A549 (cell line): Measurements from ENCODE around the gene NID2. TPM values are rescaled to one million over a fixed set of nuclear protein-coding genes. Genes with fewer than 3 reads are reported as not detected.

Experiments
- ATAC-seq, 2 experiments: fragments of 200-7000 bp in 1 of 2; fragments of >200 bp in 1 of 2; cut with Nextera tagmentation in 1 of 2; cut with Tn5 transposase in 1 of 2; 3 replicates each; pipeline versions ENCODE4 v1.8.0 to v1.9.1; 2018 to 2020; ENCODE audit warnings: mild to moderate bottlenecking in 1 of 2, moderate library complexity in 1 of 2
- CTCF ChIA-PET: fragments of 300-600 bp; sonication (Branson Sonifier 250); formaldehyde crosslinking; extraction: SDS; loops from one replicate; lab custom pipeline; 2021; ENCODE audit warnings: antibody characterized with exemption, inconsistent platforms; lab: Yijun Ruan, JAX
- POLR2A ChIA-PET: fragments of 350-600 bp; formaldehyde crosslinking; extraction: SDS; loops from one replicate; lab custom pipeline; 2021; ENCODE audit warnings: antibody characterized with exemption, inconsistent platforms; lab: Yijun Ruan, JAX
- DNase-seq, 2 experiments: peaks; one replicate each; pipeline versions ENCODE4 v3.0.0 to v3.0.0-alpha.2; 2011 to 2016; ENCODE audit warnings: low read depth in 1 of 2, low spot score in 1 of 2
- FAIRE-seq: peaks from 2 replicates; lab custom pipeline; 2011; peaks lifted over from hg19 to GRCh38; lab: Jason Lieb, UNC
- H3K27ac ChIP-seq, 2 experiments: fragments of >200 bp; sonication (Bioruptor Twin); formaldehyde crosslinking; 3 replicates each; pipeline ENCODE4 v1.5.1; 2016 to 2017
- H3K4me1 ChIP-seq: fragments of >200 bp; sonication (Bioruptor Twin); formaldehyde crosslinking; 3 replicates; pipeline ENCODE4 v1.6.1; 2016
- H3K4me2 ChIP-seq: fragments of >200 bp; sonication (Bioruptor Twin); formaldehyde crosslinking; 3 replicates; pipeline ENCODE4 v1.6.1; 2016
- H3K4me3 ChIP-seq: fragments of >200 bp; sonication (Bioruptor Twin); formaldehyde crosslinking; 3 replicates; pipeline ENCODE4 v1.5.1; 2016
- H3K9me3 ChIP-seq: fragments of >200 bp; sonication (Bioruptor Twin); formaldehyde crosslinking; 3 replicates; pipeline ENCODE4 v1.6.1; 2016
- EHF ChIP-seq: fragments of 250-450 bp; sonication (Bioruptor Pico); IDR thresholded peaks from 2 replicates; pipeline ENCODE4 v1.5.0; 2020; ENCODE audit warnings: mild to moderate bottlenecking
- EHMT2 ChIP-seq: fragments of 200-600 bp; sonication (generic); IDR thresholded peaks from 2 replicates; pipeline ENCODE4 v1.6.1; 2016; ENCODE audit warnings: antibody characterized with exemption, low read depth, mild to moderate bottlenecking, moderate library complexity
- GATA3 ChIP-seq: IDR thresholded peaks from 2 replicates; pipeline ENCODE4 v1.6.1; 2012; ENCODE audit warnings: borderline replicate concordance
- HOXB13 ChIP-seq: fragments of 250-450 bp; sonication (Bioruptor Pico); IDR thresholded peaks from 2 replicates; pipeline ENCODE4 v1.5.0; 2020; ENCODE audit warnings: low read depth, mild to moderate bottlenecking, moderate library complexity
- KDM1A ChIP-seq: fragments of 200-600 bp; sonication (generic); IDR thresholded peaks from 2 replicates; pipeline ENCODE4 v1.6.1; 2016; ENCODE audit warnings: low read depth, mild to moderate bottlenecking
- MAX ChIP-seq: IDR thresholded peaks from 2 replicates; pipeline ENCODE4 v1.6.1; 2012
- MYC ChIP-seq: IDR thresholded peaks from 2 replicates; pipeline ENCODE4 v1.6.1; 2012; ENCODE audit warnings: mild to moderate bottlenecking, inconsistent platforms, low read length, improper control_type of control experiment, borderline replicate concordance
- NFE2L2 ChIP-seq: fragments of 150-350 bp; conservative IDR thresholded peaks from 2 replicates; pipeline ENCODE4 v1.6.1; 2014; ENCODE audit warnings: low read length
- NR3C1 ChIP-seq: fragments of >200 bp; sonication (Bioruptor Twin); formaldehyde crosslinking; IDR thresholded peaks from 3 replicates; pipeline ENCODE4 v1.6.1; 2017
- RARB ChIP-seq: fragments of 250-450 bp; sonication (Bioruptor Pico); IDR thresholded peaks from 2 replicates; pipeline ENCODE4 v1.8.0; 2021; ENCODE audit warnings: mild to moderate bottlenecking, moderate library complexity
- REST ChIP-seq: fragments of 200-600 bp; sonication (generic); IDR thresholded peaks from 2 replicates; pipeline ENCODE4 v1.6.1; 2016; ENCODE audit warnings: antibody characterized with exemption, mild to moderate bottlenecking, moderate library complexity
- RFX5 ChIP-seq: fragments of 450-650 bp; IDR thresholded peaks from 2 replicates; pipeline ENCODE4 v1.7.1; 2014; ENCODE audit warnings: antibody characterized with exemption, mild to moderate bottlenecking, moderate library complexity
- RNF2 ChIP-seq: fragments of 200-600 bp; sonication (generic); IDR thresholded peaks from 2 replicates; pipeline ENCODE4 v1.6.1; 2016; ENCODE audit warnings: low read depth, mild to moderate bottlenecking, antibody characterized with exemption, moderate library complexity, borderline replicate concordance
- SMC3 ChIP-seq: fragments of >200 bp; sonication (Bioruptor Twin); formaldehyde crosslinking; IDR thresholded peaks from 3 replicates; pipeline ENCODE4 v1.6.1; 2018; ENCODE audit warnings: inconsistent platforms
- ZNF302 ChIP-seq: fragments of 250-450 bp; sonication (Bioruptor Pico); IDR thresholded peaks from 2 replicates; pipeline ENCODE4 v1.9.0; 2021; ENCODE audit warnings: inconsistent platforms, mild to moderate bottlenecking, moderate library complexity
- WGBS: methylation state at CpG from one replicate; pipeline ENCODE4 v1.1.6; 2017; ENCODE audit errors: missing lambda C conversion rate; 5-methylcytosine and 5-hydroxymethylcytosine counted together
- polyA plus RNA-seq, 4 experiments: library from polyadenylated mRNA; depleted of rRNA in 3 of 4; stranded (reverse); fragments of >200 nt; fragmentation: RNase III in 1 of 4; extraction: RNeasy Plus Mini Kit Qiagen cat#74134 plus additional on column Dnase treatment in 1 of 4; gene quantifications; 2 replicates in 3 of 4; 3 replicates in 1 of 4; pipeline ENCODE4 v1.2.3, GENCODE V29; 2011 to 2017
- TF ChIP-seq, protein P1 (sequence below): IDR thresholded peaks from 2 replicates; pipeline ENCODE4 v1.6.1; 2012; ENCODE audit warnings: low read depth, borderline replicate concordance
- TF ChIP-seq, protein P2 (sequence below): fragments of 250-450 bp; sonication (Bioruptor Pico); IDR thresholded peaks from 2 replicates; pipeline ENCODE4 v1.5.0; 2021; ENCODE audit warnings: mild to moderate bottlenecking, moderate library complexity, borderline replicate concordance

NID2 gene
- polyA plus RNA-seq, 2 of the 4 experiments (the other 2 are of a cell fraction), result 7.3 to 20.6 TPM

DNA sequence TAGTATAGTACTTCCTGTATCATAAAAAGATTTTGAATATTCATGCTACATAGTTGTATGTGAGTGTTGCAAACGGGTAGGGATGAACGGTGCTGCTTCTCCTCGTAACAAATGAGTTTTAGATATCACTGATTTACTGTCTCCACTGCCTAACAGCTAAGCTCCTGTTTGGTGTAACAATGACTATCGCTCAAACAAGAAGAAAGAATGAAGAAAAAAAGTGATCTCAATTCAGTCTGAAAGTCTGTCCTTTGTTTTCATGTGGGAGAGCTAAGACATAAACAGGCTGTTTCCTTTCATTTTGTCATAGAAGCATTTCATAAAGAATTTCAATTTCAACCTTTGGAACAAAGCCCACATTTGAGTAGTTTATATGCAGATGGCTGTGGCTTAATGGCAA, 105.6 kb downstream of the NID2 start:
- no peak for TF ChIP-seq GATA3
- ATAC-seq, result no peak
- 54% methylated on average over 4 of the region's 4 CpGs for WGBS
- no peak overlapping the region for H3K4me2 ChIP-seq
- DNase-seq, result no peak
- no peaks in the 10 kb centered on the region for H3K4me1 ChIP-seq
- ChIA-PET CTCF (interaction anchor here (1.2 to 1.4 kb wide), 2 partner anchors 15 to 20 kb away, joined by 4 to 6 read pairs; no protein-coding TSS in a partner anchor), POLR2A (no interaction called here)
- FAIRE-seq, result no peak
- peaks cover 13% of the 10 kb centered on the region for H3K9me3 ChIP-seq
- H3K27ac ChIP-seq, result no peak overlapping the region
- no peak overlapping the region for H3K4me3 ChIP-seq

- no peak for TF ChIP-seq ZNF302 (CRISPR knock-in tag)
- no peak for TF ChIP-seq RARB (CRISPR knock-in tag)
- TF ChIP-seq MYC, result no peak
- TF ChIP-seq REST, result no peak
- ATAC-seq (no peak), DNase-seq (no peak), FAIRE-seq (no peak)
- POLR2A ChIA-PET, result no interaction called here
- WGBS, result 33% methylated on average over 2 of the region's 3 CpGs
- Histone ChIP-seq H3K4me2 (no peak overlapping the region), H3K27ac (no peak overlapping the region), H3K4me3 (no peak overlapping the region), H3K4me1 (no peaks in the 10 kb centered on the region), H3K9me3 (peaks cover 17% of the 10 kb centered on the region)
- CTCF ChIA-PET, result interaction anchor here (1.2 to 1.4 kb wide), 2 partner anchors 16 to 20 kb away, joined by 4 to 6 read pairs; no protein-coding TSS in a partner anchor
These were observed 106.1 kb downstream of the NID2 start for GRCh38 chr14:51962711-51963110.

- ATAC-seq (no peak), DNase-seq (no peak), FAIRE-seq (no peak)
- no peaks in the 10 kb centered on the region for H3K4me1 ChIP-seq
- POLR2A ChIA-PET, result no interaction called here
- CTCF ChIA-PET, result no interaction called here
- H3K4me3 ChIP-seq, result no peak overlapping the region
- TF ChIP-seq NR3C1 (no peak), NFE2L2 (no peak), RNF2 (no peak), RFX5 (no peak), EHMT2 (no peak), HOXB13 (CRISPR knock-in tag) (no peak), EHF (no peak), KDM1A (no peak), SMC3 (no peak), MAX (no peak)
- TF ChIP-seq, protein P1, sequence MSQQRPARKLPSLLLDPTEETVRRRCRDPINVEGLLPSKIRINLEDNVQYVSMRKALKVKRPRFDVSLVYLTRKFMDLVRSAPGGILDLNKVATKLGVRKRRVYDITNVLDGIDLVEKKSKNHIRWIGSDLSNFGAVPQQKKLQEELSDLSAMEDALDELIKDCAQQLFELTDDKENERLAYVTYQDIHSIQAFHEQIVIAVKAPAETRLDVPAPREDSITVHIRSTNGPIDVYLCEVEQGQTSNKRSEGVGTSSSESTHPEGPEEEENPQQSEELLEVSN, result no peak
- TF ChIP-seq, protein P2, sequence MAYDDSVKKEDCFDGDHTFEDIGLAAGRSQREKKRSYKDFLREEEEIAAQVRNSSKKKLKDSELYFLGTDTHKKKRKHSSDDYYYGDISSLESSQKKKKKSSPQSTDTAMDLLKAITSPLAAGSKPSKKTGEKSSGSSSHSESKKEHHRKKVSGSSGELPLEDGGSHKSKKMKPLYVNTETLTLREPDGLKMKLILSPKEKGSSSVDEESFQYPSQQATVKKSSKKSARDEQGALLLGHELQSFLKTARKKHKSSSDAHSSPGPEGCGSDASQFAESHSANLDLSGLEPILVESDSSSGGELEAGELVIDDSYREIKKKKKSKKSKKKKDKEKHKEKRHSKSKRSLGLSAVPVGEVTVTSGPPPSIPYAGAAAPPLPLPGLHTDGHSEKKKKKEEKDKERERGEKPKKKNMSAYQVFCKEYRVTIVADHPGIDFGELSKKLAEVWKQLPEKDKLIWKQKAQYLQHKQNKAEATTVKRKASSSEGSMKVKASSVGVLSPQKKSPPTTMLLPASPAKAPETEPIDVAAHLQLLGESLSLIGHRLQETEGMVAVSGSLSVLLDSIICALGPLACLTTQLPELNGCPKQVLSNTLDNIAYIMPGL (CRISPR knock-in tag), result no peak
- no peak overlapping the region for H3K27ac ChIP-seq
- H3K4me2 ChIP-seq, result no peak overlapping the region
- H3K9me3 ChIP-seq, result peaks cover 25% of the 10 kb centered on the region
These were observed 108.0 kb downstream of the NID2 start for GRCh38 chr14:51960866-51961265.
